NCI-H2227 (cell line): Measurements from ENCODE around the gene PRKACA.
"Not testable (repeated sequence)": the region's sequence is repeated elsewhere in the genome, so short reads cannot be mapped to it uniquely, and the experiment has no call there.

Experiments used
- DNase-seq: peaks from one replicate; lab custom pipeline; 2025; ENCODE audit not compliant: unreplicated experiment; lab: John Stamatoyannopoulos, UW

Gene PRKACA

GRCh38 chr19:14148751-14149410 is 31.3 kb upstream of the PRKACA start:
- no peak for DNase-seq

GRCh38 chr19:14147797-14148605 is 30.4 kb upstream of the PRKACA start:
- peak; percentile 59 for DNase-seq

GRCh38 chr19:14146789-14147216 is 29.2 kb upstream of the PRKACA start:
- no peak for DNase-seq

- DNase-seq = not testable (repeated sequence)
Measured at GRCh38 chr19:14146169-14146568, 28.6 kb upstream of the PRKACA start.

GRCh38 chr19:14145381-14145780 is 27.8 kb upstream of the PRKACA start:
- no peak for DNase-seq

GRCh38 chr19:14142262-14143190 is 25.0 kb upstream of the PRKACA start:
- DNase-seq = no peak

- no peak for DNase-seq
Measured at GRCh38 chr19:14141041-14141440, 23.5 kb upstream of the PRKACA start.

GRCh38 chr19:14139944-14140343 is 22.4 kb upstream of the PRKACA start:
- DNase-seq = no peak

GRCh38 chr19:14138576-14139265 is 21.2 kb upstream of the PRKACA start:
- DNase-seq = no peak

- peak; percentile 98 for DNase-seq
Measured at GRCh38 chr19:14136509-14137281, 19.1 kb upstream of the PRKACA start, which contains the start of gene ASF1B. Gene ASF1B, minus strand, starts transcription at chr19:14136589. Its CDS starts 133 bp downstream, at chr19:14136456.

- no peak for DNase-seq
Measured at GRCh38 chr19:14135985-14136508, 18.5 kb upstream of the PRKACA start.

GRCh38 chr19:14135355-14135754 is 17.8 kb upstream of the PRKACA start:
- DNase-seq = no peak

- DNase-seq = no peak
Measured at GRCh38 chr19:14127929-14128509, 10.5 kb upstream of the PRKACA start.

GRCh38 chr19:14127176-14127575 is 9.6 kb upstream of the PRKACA start:
- DNase-seq = no peak

- no peak for DNase-seq
Measured at GRCh38 chr19:14122924-14123323, 5.4 kb upstream of the PRKACA start.

- no peak for DNase-seq
Measured at GRCh38 chr19:14120497-14120780, 2.9 kb upstream of the PRKACA start.

GRCh38 chr19:14119644-14120496 is 2.3 kb upstream of the PRKACA start:
- DNase-seq = no peak

- DNase-seq = no peak
Measured at GRCh38 chr19:14119146-14119545, 1.6 kb upstream of the PRKACA start.
